Measurements from ENCODE around the gene IGSF1.

DNA sequence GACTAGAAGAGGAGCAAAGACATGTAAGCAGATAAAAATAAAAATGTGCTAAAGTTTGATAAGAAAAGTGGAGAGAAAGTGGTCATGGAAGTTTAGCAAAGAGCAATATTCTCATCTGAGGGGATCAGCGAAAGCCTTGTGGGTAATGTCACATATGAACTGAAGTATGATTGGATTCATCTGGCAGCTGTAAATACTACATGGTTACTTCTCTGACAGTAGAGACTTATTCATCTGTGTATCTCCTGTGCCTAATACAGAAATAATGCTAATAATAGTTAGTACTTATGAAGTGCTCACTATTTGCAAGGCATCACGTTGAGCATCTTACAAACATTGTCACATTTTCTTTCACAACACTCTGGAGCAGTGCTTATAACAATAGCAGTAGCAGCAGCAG, 8.9 kb upstream of the IGSF1 start:
- TF ChIP-seq POLR2A (IDR thresholded peaks at IDR 0.05; ENCODE audit: low read depth, low read length), result no peak
- TF ChIP-seq POLR2AphosphoS5 (IDR thresholded peaks at IDR 0.05; ENCODE audit: low read depth, low read length), result no peak
